D341Med (cell line): ENCODE measurements around the gene GTF2IRD1.
A peak's percentile ranks its signal among the peaks of the same experiment; 100 is the strongest.
"Not testable (repeated sequence)": the region's sequence is repeated elsewhere in the genome, so short reads cannot be mapped to it uniquely, and the experiment has no call there.

Experiments
- DNase-seq: peaks from one replicate; pipeline ENCODE4 v3.0.0; 2012; ENCODE audit warnings: low spot score

GTF2IRD1 gene

DNA sequence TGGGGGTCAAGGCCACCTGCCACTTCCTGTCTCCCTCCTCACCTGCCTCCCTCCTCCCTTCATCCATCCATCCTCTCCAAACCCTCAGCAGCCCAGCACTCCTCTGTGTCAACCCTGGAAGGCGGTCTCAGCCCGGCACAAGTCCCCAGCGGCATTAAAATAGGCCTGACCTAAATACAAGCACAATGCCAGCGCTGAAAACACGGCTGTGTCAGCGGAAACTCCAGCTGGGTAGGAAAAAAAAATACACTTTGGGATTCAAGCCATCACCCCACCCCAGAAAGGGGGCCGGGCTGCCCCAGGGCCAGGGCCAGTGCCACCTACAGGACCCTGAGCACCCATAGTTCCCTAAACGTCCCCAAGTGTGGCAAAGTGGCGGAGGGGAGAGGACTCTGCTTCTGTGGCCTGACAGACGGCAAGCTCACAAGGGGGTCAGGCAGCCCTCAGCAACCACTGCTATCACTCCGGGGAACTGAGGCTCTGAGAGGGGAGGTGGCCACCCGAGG is 22.7 kb upstream of the GTF2IRD1 start:
- no peak for DNase-seq

DNA sequence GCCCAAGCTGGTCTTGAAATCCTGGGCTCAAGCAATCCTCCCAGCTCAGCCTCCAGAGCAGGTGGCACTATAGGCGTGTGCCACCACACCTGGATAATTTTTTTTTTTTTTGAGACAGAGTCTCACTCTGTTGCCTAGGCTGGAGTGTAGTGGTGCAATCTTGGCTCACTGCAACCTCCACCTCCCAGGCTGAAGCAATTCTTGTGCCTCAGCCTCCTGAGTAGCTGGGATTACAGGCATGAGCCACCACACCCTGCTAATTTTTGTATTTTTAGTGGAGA is 16.5 kb upstream of the GTF2IRD1 start:
- DNase-seq = not testable (repeated sequence)

DNA sequence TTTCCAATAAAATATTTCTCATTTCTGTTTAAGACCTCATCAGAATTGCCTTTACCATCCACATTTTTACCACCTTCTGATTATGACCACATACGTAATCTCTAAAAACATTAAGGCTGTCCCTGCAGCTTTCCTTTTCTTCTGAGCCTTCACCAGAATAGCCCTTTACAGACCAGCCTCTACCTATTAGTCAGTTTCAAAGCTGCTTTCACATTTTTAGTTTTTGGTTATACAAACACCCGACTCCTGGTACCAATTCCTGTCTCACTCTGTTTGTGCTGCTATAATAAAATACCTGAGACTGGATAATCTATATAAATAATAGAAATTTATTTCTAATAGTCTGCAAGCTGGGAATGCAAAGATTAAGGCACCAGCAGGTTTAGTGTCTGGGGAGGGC is 15.4 kb upstream of the GTF2IRD1 start:
- no peak for DNase-seq

DNA sequence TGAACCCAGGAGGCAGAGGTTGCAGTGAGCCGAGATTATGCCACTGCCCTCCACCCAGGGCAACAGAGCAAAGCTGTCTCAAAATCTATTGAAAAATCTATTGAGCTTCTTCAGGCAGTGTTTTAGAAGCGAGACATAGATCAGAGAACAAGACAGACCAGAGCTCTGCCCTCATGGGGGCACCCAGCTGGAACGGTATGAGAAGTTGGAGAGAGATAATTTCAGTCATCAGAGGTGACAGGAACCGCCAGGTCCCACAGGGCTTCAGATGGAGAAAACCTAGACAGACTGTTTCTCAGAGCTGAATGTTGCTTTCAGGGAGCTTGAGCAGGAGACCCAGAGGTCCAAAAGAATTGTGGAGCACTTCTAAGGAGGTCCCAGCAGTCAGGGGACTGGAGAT is 14.2 kb upstream of the GTF2IRD1 start:
- DNase-seq = no peak

DNA sequence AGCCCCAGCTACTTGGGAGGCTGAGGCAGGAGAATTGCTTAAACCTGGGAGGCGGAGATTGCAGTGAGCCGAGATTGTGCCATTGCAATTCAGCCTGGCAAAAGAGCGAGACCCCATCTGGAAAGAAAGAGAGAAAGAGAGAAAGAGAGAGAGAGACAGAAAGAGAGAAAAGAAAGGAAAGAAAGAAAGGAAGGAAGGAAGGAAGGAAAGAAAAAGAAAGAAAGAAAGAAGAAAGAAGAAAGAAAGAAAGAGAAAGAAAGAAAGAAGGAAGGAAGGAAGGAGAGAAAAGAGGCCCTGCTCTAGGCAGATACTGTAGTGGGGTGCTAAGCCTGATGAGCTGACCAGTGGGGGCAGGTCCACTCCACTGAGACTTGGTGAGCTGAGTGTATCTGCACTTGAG is 13.6 kb upstream of the GTF2IRD1 start:
- DNase-seq = not testable (repeated sequence)

DNA sequence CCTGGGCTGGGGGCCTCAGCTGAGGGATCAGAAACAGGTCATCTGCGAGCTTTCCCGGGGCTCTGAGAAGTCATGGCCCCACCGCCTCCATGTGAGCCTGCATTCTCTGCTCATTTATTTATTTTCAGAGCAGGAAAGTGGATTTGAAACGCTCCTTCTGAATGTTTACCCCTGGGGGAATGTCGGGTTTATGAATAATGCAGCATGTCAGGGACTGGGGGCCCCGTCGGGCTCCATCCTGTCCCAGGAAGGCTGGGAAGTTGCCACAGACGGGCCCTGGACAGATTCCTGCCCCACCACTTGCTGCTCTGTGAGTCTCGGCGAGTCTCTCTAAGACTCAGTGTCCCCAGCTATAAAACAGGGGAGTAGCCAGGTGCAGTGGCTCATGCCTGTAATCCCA is 11.9 kb upstream of the GTF2IRD1 start:
- no peak for DNase-seq

DNA sequence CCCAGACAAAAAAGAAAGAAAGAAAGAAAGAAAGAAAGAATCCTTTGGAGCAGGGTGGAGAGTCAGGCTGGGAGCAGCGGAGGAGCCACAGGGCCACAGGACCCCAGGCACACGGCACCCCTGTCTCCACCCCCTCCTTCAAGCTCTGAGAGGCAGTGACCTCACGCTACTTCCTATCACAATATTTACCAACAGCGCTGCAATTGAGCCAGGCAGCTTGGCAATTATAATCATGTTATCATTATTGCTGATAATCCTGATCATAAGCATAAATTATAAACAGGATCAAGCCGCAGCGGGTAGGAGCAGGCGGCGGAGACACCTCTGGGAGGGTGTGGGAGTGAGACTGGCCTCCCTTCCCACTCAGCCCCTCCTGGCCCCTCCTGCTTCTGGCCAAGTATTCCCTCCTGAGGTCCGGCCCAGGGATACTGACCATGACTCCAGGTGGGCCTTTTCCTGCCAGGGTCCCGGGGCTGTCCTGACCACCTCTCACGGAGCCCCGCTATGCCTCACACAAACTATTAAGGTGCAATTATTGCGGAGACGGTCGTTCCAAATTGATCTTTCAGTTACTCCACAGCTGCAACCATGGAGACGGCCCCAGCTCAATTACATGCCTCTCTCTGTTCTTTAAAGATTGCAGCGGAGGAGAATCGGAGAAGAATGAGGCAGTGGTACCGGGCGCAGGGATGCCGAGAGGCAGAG is 10.0 kb upstream of the GTF2IRD1 start:
- DNase-seq = no peak

DNA sequence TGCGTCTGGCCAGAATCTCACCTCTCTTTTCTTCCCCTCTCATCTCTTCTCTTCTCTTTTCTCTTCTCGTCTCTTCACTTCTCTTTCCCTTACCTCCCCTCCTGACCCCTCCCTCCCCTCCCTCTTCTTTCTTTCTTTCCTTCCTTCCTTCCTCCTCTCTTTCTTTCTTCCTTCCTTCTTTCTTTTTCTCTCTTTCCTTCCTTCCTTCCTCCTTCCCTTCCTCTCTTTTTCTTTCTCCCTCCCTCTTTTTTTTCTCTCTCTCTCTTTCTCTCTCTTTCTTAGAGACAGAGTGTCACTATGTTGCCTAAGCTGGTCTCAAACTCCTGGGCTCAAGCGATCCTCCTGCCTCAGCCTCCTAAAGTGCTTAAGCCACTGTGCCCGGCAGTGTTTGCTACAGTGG is 4.6 kb upstream of the GTF2IRD1 start:
- DNase-seq = no peak

DNA sequence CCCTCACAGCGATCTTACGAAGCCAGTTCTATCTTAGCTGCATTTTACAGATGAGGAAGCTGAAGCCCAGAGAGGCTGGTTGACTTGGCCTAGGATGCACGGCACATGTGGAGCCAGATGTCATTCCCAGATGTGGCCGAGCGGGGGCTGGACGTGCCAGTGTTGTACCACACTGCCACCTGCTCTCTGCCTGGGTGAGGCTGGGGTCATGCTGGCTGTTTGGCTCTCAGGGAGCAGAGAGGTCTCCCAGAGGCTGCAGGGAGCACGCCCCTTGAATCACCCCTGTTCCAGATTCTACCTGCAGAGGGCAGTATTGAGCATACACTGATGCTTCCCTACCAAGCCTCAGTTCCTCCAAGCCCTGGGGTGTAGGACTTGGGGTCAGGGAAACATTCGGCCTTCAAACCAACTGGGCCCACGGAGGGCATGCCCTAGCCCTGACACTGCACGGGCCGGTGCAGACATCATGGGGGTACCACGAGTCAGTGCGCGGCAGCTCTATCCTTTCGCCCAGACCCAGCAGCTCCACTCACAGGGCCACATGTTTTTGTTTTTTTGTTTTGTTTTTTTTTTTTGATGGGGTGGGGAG is 3.8 kb upstream of the GTF2IRD1 start:
- DNase-seq = peak; percentile 80

DNA sequence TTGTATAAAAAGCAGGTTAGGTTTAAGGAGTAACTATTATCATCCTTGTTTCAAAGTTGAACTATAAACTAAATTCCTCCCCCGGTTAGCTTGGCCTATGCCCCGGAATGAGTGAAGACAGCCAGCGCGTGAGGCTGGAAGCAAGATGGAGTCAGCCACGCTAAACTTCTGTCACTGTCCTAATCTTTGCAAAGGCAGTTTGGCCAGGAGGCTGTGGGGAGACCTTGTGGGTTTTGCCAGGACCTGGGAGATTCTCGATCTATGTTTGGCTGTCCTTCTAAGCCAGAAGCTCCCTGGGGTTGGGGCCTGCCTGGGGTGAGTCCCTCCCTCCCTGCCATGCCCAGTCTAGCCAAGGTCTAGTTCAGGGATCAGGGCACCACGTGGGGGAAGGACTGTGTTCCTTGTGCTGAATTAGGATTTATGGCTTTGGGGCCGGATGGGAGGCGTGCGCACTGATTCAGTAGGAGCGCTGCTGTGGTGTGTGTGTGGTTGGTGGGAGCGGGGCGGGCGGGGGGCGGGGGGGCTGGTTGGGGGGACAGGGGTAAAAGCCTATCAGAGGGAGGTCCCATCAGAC is 871 bp upstream of the GTF2IRD1 start:
- peak; percentile 75 for DNase-seq

DNA sequence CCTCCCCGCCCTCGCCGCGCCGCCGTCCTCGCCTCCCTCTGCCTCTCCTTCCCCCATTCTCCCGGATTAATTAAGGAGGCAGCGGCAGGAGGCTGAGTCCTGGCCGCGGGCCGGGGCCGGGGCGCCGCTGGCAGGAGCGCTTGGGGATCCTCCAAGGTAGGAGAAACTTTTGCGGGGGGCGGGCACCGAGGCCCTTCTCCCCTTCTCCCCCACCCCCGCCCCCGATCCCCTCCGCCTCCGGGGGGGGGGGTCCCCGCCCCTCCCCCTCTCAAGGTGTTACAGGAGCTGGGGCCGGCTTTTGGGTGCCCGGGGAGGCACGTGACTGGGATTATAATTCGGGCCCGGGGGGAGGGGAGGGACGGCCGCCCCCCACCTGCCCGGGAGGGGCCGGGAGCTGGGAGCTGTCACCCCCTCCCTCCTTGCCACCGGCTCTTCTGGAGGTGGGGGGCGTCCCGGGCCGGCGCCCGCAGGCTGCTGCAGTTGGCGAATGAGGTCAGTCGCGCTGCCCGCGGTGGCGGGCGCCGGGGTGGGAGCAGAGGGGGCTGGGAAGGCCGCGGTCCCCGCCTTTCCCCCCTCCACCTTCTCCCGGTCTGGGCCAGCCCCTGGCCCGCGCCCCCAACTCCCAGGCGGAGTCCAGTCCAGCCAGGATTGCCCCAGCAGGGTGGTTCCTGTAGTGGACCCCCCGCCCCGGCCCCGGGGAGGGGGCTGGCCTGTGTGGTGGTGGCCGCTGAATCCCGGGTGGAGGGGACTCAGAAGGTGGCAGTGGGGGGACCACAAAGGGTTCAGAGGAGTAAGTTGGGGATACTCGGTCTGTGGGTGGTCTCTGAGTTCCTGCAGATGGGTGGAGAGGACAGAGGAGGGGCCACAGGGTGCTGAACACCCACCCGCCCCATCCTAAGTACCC is 567 bp downstream of the GTF2IRD1 start:
- DNase-seq = peak; percentile 64

DNA sequence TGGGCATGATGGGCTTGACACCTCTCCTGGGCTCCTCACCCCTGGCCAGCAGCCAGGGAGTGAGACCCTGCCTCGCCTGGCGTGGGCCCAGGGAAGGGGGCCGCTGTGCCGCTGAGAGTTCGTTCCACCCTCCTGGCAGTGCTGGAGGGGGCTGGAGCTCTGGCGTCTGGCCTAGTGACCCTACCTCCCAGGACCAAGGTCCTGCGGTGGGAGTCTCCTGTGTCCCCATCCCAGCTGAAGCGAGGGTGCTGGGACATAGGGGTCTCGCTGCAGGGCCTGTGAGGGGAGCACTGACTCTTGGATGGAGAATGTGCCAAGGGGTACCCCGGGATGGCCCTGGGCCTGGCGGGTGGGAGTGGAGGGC is 1.2 kb downstream of the GTF2IRD1 start:
- DNase-seq = no peak

DNA sequence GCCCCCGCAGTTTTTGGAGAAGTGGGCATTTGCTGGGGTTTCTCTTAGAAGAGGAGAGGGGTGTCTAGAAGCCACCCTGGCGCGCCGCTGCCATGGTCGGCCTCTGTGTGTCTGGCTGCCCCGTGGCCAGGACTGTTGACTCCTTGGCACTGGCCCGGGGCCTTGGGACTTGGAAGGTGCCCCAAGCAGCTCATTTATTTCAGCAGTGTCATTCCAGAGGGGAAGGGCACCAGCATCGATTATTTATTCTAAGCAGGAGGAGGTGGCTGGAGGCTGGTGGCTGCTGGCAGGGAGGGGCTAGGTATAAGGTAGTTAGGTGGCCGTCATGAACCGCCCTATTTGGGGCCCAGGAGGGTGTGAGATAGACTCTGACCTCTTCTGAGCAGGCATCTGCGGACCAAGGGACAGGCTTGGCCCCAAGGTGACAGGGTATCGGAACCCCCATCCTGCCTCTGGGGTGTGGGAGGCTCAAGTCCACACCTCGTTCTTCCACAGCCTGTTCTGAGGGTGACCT is 1.6 kb downstream of the GTF2IRD1 start:
- DNase-seq = no peak

DNA sequence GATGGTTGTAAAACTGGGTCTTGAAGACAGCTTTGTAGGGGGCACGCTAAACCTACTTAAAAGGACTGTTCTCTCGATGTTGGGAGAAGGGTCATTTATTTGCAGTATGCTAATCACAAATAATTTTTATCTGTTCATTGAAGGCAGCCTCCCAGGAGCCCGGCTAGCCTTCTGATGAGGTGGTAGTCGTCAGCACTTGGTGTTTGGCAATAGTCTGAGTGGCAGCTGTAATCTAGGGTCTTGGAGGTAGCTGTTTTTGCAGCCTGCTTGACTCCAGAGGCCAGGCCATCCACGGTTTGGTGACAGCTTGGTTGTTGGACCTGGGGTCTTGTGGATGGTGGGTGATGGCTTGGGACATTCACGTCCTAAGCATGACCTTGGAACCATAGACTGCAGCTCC is 2.2 kb downstream of the GTF2IRD1 start:
- DNase-seq = no peak

DNA sequence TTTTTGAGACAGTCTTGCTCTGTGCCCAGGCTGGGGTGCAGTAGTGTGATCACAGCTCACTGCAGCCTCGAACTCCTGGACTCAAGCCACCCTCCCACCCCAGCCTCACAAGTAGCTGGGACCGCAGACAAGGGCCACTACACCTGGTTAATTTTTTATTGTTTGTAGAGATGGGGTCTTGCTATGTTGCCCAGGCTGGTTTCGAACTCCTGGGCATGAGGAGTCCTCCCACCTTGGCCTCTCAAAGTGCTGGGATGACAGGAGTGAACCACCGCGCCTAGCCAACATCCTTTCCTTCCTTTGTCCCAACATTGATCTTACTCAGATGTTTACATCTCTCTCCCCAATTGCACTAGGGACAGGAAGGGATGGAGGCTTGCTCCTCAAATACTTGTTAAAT is 3.3 kb downstream of the GTF2IRD1 start:
- DNase-seq = no peak

DNA sequence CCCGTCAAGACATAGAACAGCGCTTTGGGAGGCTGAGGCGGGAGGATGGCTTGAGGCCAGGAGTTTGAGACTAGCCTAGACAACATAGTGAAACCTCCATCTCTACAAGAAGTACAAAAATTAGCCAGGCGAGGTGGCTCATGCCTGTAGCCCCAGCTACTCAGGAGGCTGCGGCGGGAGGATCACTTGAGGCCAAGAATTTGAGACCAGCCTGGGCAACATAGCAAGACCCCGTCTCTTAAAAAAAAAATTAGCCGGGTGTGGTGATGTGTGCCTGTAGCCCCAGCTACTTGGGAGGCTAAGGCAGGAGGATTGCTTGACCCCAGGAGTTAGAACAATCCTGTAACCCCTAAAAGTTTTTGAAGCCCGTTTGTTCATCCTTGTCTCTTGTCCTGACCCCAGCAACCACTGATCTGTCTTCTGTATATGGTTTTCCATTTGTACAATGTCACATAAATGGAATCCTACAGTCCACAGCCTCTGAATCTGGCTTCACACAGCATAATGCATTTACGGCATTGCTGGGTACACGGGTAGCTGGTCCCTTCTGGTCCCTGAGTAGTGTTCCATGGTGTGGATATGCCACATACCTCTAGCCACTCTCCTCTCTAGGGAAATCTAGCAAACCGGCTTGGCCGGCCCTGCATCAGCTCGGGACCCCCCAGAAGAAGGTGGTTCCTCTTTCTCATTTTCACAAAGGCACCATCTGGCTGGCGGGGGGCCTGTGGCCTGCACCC is 8.4 kb downstream of the GTF2IRD1 start:
- DNase-seq = no peak

DNA sequence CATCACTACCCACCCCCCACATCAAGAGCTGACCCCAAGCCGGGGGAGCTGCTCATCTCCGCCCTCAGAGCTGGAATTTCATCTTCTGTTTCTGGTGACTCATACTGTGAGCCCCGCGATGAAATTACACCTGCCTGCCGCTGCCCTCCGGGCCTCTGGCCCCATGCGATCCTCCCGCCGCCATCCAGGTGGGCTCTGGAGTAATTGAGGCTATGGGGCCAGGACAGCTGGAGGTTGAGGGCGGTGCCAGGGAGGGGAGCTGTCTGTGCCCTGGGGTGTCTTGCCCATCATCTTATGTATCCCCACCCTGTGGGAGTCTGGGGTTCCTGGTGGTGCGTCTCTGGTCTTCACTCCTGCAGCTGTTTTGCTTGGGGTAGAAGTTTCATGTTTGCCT is 9.0 kb downstream of the GTF2IRD1 start:
- DNase-seq = no peak

DNA sequence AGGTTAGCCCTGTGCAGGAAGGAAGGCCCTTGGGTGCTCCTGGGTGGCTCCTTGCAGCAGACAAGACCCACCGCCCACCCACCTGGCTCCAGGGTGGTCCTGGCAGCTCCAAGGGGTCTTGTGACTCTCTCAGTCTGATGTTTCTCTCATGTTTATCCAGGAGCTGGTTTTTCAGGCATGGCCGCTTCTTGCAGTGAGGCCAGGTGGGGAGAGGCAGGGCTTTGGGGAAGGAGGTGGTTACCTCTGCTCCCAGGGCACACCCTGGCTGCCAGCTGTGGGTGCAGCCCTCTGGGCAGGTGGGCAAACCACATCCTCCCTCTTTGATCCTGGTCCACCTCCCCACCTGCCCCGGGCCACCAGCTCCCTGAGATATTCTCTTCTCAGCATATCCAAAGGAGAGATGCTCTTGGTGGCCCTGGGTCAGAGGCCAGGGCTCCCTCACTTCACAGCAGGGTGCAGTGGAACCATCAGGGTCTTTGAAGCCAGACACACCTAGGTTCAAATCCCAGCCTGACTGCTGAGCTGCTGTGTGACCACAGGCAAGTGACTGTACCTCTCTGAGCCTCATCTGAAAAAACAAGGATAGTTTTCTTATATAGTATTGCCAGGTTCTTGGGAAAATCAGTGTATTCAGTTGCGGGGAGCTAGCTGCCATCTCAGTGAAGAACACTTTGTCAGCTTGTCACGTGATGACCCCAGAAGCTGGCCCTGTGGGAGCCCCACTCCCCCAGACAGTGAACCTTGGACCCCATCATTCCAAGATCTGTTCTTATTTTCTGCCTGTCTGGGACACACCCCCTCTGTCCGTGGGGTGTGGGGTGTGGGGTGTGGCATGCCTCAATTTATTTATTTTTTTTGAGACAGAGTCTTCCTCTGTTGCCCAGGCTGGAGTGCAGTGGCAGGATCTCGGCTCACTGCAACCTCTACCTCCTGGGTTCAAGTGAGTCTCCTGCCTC is 11.5 kb downstream of the GTF2IRD1 start:
- no peak for DNase-seq

DNA sequence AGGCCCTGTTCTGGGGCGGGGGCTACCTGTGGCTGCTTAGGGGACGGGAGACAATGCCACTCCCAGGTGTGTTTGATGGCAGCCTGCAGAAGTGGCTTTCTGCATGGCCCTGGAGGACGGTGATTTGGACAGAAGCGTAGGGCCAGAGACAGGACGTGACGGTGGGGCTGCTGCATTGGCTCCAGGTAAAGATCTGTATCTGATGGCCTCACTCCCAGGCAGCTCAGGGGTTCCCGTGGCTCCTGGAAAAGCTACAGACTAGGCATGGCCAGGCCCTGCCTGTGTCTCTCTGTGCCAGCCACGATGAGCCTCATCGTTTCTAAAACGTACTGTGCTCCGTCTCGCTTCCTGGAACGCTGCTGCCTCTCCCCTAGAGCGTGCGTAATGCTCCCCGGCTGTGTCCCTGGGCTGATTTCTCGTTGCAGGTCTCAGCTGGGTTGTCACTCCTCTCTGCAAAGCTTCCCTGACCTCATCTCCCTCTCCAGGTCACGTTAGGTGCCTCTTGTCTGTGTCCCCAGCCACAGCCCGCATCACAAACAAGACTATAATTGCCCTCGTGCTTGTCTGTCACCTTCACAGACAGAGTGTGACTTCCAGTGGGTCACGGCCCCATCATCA is 12.6 kb downstream of the GTF2IRD1 start:
- DNase-seq = no peak

DNA sequence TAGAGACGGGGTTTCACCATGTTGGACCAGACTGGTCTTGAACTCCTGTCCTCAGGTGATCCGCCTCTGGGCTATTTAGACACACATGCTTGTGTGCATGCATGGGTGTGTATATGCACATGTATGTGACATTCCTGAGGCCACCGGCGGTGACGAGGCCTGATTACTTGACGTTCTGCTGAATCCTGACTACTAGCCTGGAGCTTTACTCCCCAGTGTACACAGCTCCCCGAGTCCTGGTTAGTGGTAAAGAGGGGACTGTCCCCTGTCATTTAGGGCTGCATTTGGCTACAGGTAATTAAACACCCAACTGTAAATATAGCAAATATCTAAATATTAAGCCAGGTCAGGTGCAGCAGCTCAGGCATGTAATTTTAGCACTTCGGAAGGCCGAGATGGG is 14.2 kb downstream of the GTF2IRD1 start:
- DNase-seq = no peak
